Astrocyte of the cerebellum (primary cell): ENCODE results near the gene HTR4.

Experiments
- DNase-seq: peaks from one replicate; pipeline ENCODE4 v3.0.0-alpha.2; 2011; ENCODE audit warnings: low read depth
- H3K4me3 ChIP-seq: 2 replicates; pipeline ENCODE4 v1.5.1; 2011; ENCODE audit warnings: mild to moderate bottlenecking, low read depth, low read length, moderate library complexity
- in situ Hi-C: cut with HindIII; loops from 2 replicates; pipeline ENCODE4 v1.10.0; 2017; ENCODE audit warnings: low sequenced_read_pairs
- TF ChIP-seq, protein P1 (sequence below): IDR thresholded peaks from 2 replicates; pipeline ENCODE4 v1.5.1; 2012; ENCODE audit warnings: low read length, low read depth, moderate library complexity, mild to moderate bottlenecking; ENCODE audit errors: missing control alignments

Gene HTR4

DNA sequence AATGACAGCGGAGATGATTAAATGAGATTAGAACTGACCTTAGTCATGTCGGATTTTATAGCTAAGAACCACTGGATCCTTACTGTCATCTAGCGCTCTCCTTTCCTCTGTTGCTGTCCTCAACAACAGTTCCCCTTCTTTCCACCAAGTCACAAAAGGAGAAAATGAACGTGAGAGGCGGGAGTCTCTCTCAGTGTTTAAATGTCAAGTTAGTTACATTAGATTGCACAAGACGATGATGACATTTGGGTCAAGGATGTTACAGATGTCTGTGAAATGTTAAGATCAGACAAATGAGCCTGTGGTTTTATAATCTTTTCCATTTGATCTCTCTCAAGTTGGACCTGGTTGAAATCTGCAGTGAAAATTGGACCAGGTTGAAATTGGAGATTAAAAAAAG is 217.1 kb downstream of the HTR4 start:
- H3K4me3 ChIP-seq = no peak overlapping the region
- in situ Hi-C loops = loop anchor here (25.0 kb wide), 1 partner anchor 675 kb away; no protein-coding TSS in a partner anchor
- TF ChIP-seq, protein P1, sequence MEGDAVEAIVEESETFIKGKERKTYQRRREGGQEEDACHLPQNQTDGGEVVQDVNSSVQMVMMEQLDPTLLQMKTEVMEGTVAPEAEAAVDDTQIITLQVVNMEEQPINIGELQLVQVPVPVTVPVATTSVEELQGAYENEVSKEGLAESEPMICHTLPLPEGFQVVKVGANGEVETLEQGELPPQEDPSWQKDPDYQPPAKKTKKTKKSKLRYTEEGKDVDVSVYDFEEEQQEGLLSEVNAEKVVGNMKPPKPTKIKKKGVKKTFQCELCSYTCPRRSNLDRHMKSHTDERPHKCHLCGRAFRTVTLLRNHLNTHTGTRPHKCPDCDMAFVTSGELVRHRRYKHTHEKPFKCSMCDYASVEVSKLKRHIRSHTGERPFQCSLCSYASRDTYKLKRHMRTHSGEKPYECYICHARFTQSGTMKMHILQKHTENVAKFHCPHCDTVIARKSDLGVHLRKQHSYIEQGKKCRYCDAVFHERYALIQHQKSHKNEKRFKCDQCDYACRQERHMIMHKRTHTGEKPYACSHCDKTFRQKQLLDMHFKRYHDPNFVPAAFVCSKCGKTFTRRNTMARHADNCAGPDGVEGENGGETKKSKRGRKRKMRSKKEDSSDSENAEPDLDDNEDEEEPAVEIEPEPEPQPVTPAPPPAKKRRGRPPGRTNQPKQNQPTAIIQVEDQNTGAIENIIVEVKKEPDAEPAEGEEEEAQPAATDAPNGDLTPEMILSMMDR = no peak
- DNase-seq = no peak

DNA sequence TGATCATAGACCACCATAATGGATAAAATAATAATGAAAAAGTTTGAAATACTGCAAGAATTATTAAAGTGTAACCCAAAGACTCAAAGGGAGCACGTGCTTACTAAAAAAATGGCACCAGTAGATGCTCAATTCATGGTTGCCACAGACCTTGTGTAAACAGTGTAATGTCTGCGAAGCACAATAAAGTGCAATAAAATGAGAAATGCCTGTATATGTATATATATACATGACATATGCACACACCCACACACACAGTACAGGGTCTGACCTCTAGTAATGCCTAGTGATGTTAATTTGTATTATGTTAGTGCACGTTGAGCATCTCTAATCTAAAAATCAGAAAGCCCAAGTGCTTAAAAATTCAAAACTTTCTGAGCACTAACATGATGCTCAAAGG is 218.3 kb downstream of the HTR4 start:
- in situ Hi-C loops = loop anchor here (25.0 kb wide), 1 partner anchor 676 kb away; no protein-coding TSS in a partner anchor
- TF ChIP-seq, protein P1 = no peak
- DNase-seq = no peak
- H3K4me3 ChIP-seq = no peak overlapping the region

DNA sequence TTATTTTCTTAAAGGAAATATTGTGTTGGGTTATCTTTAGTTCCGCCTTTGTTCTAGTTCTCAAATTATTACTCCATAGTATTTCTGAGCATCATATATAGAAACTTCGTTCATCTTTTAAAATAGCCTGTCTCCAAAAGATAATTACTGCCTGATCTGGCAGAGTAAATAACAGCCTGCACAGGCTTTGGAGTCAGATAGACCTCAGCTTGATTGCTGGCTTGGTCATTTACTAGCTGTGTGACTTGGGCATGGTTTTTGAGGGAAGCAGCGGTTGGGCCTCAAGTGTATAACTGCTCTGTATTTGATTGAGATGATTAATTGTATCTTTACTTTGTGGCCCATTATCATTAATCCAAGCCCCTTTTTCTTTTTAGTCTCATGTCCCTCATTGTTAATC is 220.5 kb downstream of the HTR4 start:
- TF ChIP-seq, protein P1 = no peak
- DNase-seq = no peak
- in situ Hi-C loops = loop anchor here (25.0 kb wide), 1 partner anchor 678 kb away; no protein-coding TSS in a partner anchor
- H3K4me3 ChIP-seq = no peak overlapping the region
